CD4-positive, alpha-beta T cell treated with Interleukin-4 for 4 hours (primary cell): ENCODE data around the gene ASGR2.
"Not testable (repeated sequence)": the region's sequence is repeated elsewhere in the genome, so short reads cannot be mapped to it uniquely, and the experiment has no call there.

Experiments
- DNase-seq: peaks from one replicate; pipeline ENCODE4 v3.0.0-alpha.2; 2020

Gene ASGR2

GRCh38 chr17:7097940-7098339 lies 16.7 kb downstream of the ASGR2 start:
- no peak for DNase-seq

DNA sequence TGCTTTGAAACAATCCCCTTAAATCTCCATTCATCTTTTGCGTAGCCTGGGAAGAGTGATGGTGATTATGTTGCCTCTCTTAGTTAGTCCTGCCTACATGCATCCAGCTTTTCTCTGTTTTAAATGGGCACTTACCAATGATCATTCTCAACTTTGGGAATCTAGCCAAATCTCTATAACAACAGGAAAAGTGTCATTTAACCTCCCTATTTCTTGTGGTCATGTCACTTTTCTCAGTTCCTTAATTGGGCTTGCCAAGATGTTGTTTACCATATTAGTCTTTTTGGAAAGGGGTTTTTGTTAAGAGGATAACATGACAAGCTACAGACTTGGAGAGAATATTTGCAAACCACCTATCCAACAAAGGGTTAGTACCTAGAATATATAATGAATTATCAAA lies 19.0 kb downstream of the ASGR2 start:
- no peak for DNase-seq

DNA sequence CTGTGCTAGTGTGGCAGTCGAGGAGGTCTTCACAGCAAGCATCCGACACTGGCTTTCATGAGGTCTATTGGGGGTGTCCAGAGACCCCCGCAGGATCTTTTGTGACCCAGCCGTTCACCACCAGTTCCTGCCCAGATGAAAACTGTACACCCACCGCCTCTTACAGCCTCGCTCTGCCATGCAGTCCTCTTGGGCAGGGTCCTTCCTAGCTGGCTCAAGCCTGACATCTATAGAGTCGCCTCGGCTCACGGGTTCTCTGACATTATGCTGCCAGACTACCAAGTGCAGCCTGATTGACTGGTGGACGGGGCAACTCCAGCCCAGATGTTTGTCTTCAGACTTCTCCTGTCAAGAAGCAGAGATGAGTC lies 20.0 kb downstream of the ASGR2 start:
- no peak for DNase-seq

GRCh38 chr17:7091311-7092005 lies 23.2 kb downstream of the ASGR2 start:
- DNase-seq, result not testable (repeated sequence)

DNA sequence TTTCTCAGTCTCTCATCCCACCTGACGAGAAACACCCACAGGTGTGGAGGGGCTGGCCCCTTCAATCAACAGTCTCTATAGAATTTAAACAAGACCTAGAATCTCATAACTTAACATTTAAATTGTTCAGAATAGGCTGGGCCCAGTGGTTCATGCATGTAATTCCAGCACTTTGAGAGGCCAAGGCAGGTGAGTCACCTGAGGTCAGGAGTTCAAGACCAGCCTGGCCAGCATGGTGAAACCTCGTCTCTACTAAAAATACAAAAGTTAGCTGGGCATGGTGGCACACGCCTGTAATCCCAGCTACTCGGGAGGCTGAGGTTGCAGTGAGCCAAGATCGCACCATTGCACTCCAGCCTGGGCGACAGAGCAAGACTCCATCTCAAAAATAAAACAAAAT lies 25.1 kb downstream of the ASGR2 start:
- not testable (repeated sequence) for DNase-seq

DNA sequence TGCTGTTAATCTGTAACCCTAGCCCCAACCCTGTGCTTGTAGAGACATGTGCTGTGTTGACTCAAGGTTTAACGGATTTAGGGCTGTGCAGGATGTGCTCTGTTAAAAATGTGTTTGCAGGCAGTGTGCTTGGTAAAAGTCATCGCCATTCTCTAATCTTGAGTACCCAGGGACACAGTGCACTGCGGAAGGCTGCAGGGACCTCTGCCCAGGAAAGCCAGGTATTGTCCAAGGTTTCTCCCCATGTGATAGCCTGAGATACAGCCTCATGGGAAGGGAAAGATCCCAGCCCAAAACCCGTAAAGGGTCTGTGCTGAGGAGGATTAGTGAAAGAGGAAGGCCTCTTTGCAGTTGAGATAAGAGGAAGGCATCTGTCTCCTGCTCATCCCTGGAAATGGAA lies 26.2 kb downstream of the ASGR2 start:
- not testable (repeated sequence) for DNase-seq

DNA sequence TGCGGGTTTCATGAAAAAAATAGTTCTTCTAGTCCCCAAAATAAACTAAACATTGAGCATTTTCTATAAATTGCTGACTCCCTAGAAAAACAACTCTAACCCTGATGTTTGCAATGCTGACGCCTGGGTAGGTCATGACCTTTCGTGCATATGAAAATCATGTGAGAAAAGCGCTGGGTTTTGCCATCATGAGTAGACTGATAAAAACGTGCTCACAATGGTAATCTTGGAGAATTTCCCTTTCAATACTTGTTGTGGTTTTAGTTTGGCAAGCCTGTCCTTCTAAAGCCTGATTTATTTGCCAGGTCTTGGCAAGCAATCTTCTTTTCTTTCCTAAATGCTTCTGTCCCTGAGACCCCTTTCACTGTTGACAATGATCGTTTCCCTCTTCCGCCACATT lies 30.5 kb downstream of the ASGR2 start:
- DNase-seq, result no peak

GRCh38 chr17:7083592-7083991 lies 31.0 kb downstream of the ASGR2 start:
- no peak for DNase-seq

DNA sequence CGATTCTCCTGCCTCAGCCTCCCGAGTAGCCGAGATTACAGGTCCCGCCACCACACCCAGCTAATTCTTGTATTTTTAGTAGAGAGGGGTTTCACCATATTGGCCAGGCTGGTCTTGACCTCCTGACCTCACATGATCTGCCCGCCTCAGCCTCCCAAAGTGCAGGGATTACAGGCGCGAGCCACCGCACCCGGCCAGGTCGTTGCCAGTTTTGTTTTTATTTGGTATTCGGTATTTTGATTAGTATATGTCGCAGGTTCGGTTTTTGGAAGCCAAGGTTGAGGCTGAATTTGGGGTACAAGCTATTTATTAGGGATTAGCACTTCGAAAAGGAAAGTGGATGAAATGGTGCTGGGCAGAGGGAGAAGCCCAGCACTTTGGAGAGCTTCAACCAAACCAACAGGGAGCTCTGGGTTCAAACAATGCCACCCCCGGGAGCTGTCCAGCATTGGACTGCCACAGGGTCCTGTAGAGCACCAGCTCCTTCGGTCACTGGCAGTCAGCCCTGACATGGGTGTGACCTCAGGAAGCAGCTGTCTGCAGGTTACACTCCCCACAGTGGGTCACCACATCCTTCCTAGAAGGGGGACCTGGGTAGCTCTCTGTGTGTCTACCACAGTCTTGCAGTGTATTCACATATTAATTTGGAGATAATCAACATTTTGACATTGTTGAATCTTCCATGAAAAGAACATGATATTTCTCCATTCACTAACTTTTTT lies 33.1 kb downstream of the ASGR2 start:
- peak; percentile 31 for DNase-seq

DNA sequence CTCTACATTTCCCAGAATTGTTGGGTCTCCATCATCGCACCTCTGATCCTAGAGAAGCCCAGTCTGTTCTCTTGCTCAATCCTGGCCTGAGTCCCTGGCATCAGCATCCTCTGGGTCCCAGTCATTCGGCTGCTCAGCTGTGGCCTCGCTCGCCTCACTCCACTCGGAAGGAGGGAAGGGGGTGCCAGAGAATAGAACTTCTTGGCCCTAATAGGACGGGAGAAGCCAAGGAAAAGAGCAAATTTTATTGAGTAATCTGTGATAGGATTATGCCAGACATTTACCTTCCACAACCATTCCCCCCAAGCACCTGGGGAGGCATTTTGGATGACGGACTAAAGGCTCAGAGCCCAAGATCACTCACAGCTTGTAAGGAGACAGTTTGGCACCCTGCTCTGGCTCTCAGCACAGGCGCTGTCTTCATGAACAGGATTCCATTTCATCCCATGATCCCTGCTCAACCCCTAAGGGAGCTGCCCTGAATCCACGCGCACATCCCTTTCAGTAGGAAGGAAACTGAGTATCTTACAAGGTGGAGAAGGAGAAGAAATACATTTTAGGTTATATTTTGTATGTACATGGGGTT lies 34.1 kb downstream of the ASGR2 start:
- no peak for DNase-seq

DNA sequence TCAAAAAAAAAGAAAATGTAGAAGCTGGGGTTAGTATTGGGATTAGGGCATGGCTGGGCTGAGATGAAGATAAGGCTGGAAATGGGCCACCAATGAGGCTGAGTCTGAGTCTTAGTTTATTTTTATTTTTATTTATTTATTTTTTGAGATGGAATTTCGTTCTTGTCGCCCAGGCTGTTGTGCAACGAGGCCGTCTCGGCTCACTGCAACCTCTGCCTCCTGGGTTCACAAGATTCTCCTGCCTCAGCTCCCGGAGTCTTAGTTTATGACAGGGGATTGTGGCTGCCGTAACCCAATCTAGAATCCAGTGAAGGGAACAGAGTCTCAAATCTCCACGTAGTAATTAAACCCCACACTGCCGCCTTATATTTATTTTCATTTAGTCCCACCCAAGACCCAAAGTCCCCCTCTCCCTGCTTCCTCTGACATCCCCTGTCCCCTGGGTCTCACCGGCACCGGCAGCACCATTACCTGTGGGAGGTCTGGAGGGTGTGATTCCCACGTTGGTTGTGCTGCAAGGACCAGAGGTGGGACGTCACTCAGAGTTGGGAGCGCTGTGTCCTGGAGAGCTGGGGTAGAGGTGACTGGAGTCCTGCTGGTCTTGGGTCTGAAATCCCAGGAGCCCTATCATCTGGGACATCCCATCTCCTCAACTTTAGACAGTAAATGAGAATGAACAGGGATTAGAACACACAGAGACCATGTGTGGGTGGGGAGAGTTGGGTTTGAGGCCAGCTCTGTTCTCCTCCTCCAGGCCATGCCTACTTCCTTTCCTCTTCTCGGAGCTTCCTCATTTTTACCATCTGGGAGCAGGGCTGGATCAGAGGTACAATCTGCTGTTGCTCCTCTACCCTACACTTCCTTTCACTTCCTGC lies 34.8 kb downstream of the ASGR2 start, which contains the start of gene CLEC10A:
Gene CLEC10A, minus strand, starts transcription at position 671 of the 875 bp plus-strand sequence. CDS start 1,439 bp downstream, outside the sequence.
- no peak for DNase-seq

- DNase-seq, result no peak
These were observed 35.9 kb downstream of the ASGR2 start for GRCh38 chr17:7078711-7079110.

DNA sequence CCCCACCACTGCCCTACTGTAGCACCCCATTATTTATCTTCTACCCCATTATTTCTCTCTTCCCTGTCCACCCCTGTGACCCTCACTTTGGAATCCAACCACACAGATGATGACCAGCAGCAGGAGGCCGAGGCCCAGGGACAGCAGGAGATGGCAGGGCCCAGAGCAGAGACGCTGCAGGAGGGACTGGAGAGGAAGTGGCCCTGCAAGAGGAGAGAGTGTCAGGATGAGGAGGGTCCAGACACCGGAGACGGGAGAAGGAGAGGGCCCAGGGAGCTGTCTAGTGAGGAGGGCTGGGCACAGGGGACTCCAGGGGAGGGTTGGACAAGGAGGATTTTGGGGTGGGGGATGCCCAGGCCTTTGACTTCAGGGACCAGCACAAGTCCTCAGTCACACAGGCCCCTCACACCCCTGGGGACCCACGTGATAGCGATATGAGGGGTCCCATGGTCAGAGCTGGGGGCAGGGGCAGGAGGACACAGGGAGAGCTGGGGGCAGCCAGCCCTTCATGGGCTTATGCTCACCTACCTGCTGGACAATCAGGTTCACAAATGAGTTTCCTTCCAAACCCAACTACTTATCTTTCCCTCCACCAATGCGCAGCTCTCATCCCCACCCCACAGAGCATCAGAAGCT lies 36.6 kb downstream of the ASGR2 start:
- no peak for DNase-seq

GRCh38 chr17:7074931-7075330 lies 39.7 kb downstream of the ASGR2 start:
- no peak for DNase-seq

- DNase-seq, result no peak
These were observed 42.2 kb downstream of the ASGR2 start for GRCh38 chr17:7072406-7072805.

DNA sequence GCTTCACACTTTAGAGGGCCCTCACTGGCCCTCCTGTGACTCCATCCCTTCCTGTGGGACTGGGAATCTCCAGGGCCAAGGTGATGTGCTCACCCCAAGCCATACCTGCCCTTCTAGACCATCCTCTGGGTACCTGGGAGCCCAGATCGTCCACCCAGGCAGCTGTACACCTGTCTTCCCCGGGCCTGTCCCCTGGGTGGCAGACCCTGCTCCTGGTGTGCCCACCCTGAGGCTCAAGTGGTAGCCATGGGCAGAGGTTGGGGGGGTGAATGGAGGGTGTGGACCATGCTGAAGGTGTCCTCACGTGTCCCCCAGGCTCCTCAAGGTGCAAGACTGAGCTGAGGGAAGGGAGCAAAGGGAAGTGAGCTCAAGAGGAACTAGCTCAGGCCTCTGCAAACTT lies 43.9 kb downstream of the ASGR2 start:
- DNase-seq, result no peak

DNA sequence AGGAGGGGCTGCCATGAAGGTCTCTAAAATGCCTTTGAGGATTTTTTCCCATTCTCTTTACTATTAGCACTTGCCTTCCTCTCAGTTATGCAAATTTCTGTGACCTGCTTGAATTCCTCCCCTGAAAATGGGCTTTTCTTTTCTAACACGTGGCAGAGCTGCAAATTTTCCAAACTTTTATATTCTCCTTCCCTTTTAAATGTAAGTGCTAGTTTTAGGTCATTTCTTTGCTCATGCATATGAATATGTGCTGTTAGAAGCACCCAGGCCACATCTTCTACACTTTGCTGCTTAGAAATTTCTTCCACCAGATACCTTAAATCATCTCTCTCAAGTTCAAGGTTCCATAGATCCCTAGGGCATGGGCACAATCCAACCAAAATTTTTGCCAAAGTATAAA lies 46.4 kb downstream of the ASGR2 start:
- no peak for DNase-seq

GRCh38 chr17:7067198-7067597 lies 47.4 kb downstream of the ASGR2 start:
- no peak for DNase-seq

DNA sequence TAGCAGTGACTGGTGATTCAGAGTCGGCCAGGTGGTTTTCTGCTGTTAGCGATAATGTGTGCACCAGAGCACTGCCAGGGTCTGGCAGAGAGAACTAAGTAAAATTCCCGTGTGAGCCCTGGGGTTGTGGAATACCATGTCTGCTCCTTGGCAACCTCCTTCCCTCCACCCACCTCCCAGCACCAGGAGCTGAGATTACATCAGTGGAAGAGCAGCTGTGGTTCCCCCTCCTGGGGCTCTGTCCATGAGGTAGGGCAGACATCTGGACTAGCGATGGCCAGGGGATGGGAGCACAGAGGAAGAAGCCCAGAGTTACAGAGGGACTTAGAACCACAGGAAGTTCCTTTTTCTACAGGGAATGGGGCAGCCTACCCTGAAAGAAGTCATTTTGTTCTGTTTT lies 50.4 kb downstream of the ASGR2 start:
- no peak for DNase-seq

GRCh38 chr17:7063518-7064094 lies 51.0 kb downstream of the ASGR2 start:
- DNase-seq, result no peak

DNA sequence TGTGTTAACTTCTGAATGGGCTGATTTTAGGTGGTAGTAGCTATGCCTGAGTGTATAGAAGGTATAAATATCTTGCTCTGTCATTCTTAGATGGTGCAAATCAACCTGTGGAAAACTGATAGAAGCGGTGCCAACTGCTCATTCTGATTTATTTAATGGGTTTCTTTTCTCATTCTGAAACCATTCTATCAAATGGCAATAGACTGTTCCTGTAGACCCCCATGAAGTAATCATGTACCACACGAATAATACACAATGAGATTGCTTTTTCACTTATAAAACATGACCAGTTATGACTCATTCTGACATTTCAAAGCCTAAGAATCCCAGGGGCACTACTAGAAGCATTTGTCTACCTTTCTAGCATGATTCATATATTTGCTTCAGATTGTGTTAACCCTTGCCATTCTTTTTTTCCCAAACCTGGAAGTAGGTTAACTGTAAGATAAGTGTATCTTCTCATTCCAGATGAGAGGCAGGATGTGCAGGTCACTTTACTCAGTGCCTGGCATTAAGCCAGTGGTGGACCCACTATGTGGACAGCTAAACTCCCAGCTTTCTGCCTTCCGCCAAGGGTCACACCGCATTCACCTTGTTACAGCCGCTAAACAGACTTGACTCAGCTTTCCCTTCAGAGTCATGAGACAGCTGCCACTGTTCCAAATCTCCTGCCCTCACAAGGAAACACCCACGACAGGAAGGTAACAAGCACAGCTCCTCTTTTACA lies 54.3 kb downstream of the ASGR2 start:
- no peak for DNase-seq
